Activated T-cell treated with anti-CD3 and anti-CD28 coated beads, Interleukin-2, amount 50 U/mL, for 1 hour (primary cell): ENCODE results near the gene NAA25.
"Not testable (repeated sequence)": the region's sequence is repeated elsewhere in the genome, so short reads cannot be mapped to it uniquely, and the experiment has no call there.

Experiments used
- DNase-seq: peaks from one replicate; pipeline ENCODE4 v3.0.0-alpha.2; 2020

NAA25 gene

DNA sequence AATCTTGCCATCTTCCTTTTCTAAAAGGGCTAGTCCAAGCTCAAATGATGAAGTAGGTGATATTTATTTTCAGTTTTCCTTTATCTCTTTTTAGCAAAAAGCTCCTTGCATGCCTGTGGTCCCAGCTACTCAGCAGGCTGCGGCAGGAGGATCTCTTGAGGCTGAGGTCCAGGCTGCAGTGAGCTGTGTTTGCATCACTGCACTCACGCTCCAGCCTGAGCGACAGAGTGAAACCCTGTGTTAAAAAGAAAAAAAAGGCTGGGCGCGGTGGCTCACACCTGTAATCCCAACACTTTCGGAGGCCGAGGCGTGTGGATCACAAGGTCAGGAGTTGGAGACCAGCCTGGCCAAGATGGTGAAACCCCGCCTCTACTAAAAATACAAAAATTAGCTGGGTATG, 100.6 kb downstream of the NAA25 start:
- no peak for DNase-seq

- no peak for DNase-seq
These were observed 102.9 kb downstream of the NAA25 start for GRCh38 chr12:112005419-112006395.

GRCh38 chr12:112004041-112004440, 104.5 kb downstream of the NAA25 start:
- no peak for DNase-seq

DNA sequence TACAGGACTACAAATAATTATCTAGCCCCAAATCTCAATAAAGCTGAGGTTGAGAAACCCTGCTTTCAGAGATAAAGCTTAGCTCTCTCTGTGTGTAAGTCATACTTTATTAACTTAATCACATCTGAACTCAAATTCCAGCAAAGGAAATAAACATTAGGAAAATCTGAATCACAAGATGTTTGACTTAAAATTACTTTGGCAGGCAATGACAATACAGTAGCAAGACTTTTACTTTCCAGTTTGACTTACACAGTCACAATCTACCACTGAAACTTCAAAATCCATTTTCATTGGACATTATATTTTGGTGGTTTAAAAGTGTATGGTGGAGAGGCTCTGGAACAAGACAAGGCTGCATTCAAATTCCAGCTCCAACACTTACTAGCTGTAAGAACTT, 107.0 kb downstream of the NAA25 start:
- DNase-seq = no peak

DNA sequence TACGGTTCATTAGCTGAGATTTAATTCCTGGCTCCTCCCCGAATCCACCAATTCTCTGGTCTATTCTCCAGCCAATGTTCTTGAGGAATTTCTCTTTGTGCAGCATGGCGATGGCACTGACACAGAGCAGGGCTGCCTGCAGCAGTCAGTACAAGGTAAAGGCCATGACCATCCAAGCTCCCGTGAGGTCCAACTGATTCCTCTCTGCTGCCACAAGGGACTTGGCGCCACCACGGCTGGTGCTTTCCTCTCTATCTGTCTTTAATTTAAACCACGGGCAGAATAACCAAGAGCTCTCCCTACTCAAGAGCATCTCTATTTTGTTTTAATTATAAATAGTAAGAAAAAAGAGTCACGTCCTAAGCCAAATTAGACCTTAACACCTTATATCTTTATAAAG, 107.8 kb downstream of the NAA25 start:
- no peak for DNase-seq

DNA sequence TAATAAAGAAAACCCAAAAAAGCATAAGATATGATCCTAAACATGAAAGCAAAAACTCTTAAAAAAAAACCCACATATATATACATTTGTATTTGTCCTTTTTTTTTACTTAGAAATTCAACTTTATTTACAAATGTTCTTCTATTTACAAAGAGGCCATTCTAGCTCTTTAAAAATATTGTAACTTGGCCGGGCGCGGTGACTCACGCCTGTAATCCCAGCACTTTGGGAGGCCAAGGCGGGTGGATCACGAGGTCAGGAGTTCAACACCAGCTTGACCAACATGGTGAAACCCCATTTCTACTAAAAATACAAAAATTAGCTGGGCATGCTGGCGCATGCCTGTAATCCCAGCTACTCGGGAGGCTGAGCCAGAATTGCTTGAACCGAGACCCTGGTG, 109.5 kb downstream of the NAA25 start:
- not testable (repeated sequence) for DNase-seq

GRCh38 chr12:111998015-111998414, 110.6 kb downstream of the NAA25 start:
- no peak for DNase-seq

- no peak for DNase-seq
These were observed 111.3 kb downstream of the NAA25 start for GRCh38 chr12:111997300-111997699.

DNA sequence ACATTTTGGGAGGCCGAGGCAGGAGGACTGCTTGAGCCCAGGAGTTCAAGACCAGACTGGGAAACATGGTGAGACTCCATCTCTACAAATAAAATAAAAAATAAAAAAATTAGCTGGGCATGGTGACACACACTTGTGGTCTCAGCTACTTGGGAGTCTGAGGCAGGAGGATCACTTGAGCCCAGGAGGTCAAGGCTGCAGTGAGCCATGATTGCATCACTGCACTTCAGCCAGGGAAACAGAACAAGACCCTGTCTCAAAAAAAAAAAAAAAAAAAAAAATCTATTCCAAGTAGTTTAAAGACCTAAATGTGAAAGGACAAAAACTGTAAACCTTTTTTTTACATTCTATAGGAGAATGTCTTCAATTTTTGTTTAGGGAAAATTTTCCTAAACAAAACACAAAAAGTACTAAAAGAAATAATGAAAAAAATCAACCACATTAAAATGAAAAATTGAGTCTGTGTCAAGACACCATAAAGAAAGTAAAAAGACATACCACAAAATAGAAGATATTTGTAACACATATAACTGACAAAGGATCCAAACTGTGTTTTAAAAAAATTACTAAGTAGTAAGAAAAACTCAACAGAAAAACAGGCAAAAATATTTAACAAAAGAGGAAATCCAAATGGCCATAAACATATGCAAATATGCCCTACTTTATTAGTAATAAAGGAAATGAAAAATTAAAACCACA, 112.7 kb downstream of the NAA25 start:
- no peak for DNase-seq

- not testable (repeated sequence) for DNase-seq
These were observed 114.1 kb downstream of the NAA25 start for GRCh38 chr12:111994211-111995111.

GRCh38 chr12:111993292-111994150, 115.1 kb downstream of the NAA25 start:
- no peak for DNase-seq

GRCh38 chr12:111992464-111992863, 116.1 kb downstream of the NAA25 start:
- DNase-seq = no peak

GRCh38 chr12:111991946-111992345, 116.6 kb downstream of the NAA25 start:
- no peak for DNase-seq

- no peak for DNase-seq
These were observed 117.0 kb downstream of the NAA25 start for GRCh38 chr12:111991535-111991934.

DNA sequence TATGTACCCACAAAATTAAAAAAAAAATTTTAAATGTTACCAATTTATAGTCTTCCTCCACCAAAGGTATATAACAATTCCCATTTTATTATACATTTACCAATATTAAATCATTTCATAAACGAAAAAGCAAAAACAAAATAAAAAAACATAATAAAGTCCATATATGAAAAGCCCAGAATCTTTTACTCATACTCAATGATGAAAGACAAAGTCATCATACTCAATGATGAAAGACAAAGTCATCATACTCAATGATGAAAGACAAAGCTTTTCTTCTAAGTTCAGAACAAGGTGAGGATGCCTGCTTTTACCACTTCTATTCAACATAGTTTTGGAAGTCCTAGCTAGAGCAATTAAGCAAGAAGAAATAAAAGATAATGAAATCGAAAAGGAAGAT, 123.8 kb downstream of the NAA25 start:
- no peak for DNase-seq

DNA sequence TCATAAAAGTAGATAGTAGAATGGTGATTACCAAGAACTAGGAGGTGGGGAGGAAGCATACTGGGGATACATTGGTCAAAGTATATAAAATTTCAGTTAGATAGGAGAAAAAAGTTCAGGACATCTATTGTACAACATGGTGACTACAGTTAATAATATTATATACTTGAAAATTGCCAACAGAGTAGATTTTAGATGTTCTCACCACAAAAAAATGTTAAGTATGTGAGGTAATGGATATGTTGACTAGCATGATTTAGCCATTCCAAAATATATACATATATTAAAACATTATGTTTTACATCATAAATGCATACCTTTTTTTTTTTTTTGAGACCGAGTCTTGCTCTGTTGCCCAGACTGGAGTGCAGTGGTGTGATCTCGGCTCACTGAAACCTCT, 126.6 kb downstream of the NAA25 start:
- DNase-seq = no peak

DNA sequence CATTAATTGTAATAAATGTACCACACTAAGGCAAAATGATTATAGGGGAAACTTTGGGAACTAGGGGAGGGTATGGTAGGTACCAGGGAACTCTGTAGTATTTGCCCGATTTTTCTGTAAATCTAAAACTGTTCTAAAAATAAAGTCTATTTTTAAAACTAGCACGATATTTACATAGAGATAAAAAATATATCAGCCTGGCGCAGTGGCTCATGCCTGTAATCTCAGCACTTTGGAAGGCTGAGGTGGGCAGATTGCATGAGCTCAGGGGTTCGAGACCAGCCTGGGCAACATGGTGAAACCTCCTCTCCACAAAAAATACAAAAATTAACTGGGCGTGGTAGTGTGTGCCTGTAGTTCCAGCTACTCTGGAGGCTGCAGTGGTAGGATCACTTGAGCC, 128.0 kb downstream of the NAA25 start:
- DNase-seq = no peak

- DNase-seq = no peak
These were observed 130.0 kb downstream of the NAA25 start for GRCh38 chr12:111978545-111978944.

DNA sequence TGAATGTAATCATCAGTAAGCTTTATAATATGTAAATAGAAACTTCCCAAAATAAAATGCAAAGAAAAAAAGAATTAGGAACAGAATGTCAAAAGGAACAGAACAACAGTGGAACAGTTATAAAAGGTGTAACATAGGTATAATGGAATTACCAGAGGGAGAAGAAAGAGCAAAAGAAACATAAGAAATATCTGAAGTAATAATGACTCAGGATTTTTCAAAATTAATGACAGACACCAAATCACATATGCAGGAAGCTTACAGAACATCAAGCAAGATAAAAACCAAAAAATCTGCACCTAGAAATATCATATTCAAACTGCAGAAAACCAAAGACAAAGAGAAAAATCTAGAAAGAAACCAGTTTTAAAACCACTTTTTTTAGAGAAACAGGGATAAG, 131.7 kb downstream of the NAA25 start:
- no peak for DNase-seq
